Activated naive CD8-positive, alpha-beta T cell (primary cell): Measurements from ENCODE around the gene CTSV.
"Not testable (repeated sequence)": the region's sequence is repeated elsewhere in the genome, so short reads cannot be mapped to it uniquely, and the experiment has no call there.

ENCODE experiments used
- H3K27ac Mint-ChIP-seq: one replicate; pipeline ENCODE4 v1.8.0; 2021; ENCODE audit warnings: mixed read lengths
- H3K27me3 Mint-ChIP-seq: one replicate; pipeline ENCODE4 v1.8.0; 2021; ENCODE audit warnings: mixed read lengths
- H3K36me3 Mint-ChIP-seq: one replicate; pipeline ENCODE4 v1.8.0; 2021; ENCODE audit warnings: mixed read lengths
- H3K4me1 Mint-ChIP-seq: one replicate; pipeline ENCODE4 v1.8.0; 2021; ENCODE audit warnings: low read depth, mixed read lengths
- H3K4me3 Mint-ChIP-seq: one replicate; pipeline ENCODE4 v1.8.0; 2021; ENCODE audit warnings: mild to moderate bottlenecking, mixed read lengths
- H3K9me3 Mint-ChIP-seq: one replicate; pipeline ENCODE4 v1.8.0; 2021; ENCODE audit warnings: low read depth, mixed read lengths

Gene CTSV

GRCh38 chr9:96999733-97000132 lies 39.2 kb downstream of the CTSV start:
- not testable (repeated sequence) for H3K27ac Mint-ChIP-seq, H3K4me3 Mint-ChIP-seq, H3K27me3 Mint-ChIP-seq, H3K36me3 Mint-ChIP-seq, H3K9me3 Mint-ChIP-seq
- peaks cover 53% of the 10 kb centered on the region for H3K4me1 Mint-ChIP-seq

DNA sequence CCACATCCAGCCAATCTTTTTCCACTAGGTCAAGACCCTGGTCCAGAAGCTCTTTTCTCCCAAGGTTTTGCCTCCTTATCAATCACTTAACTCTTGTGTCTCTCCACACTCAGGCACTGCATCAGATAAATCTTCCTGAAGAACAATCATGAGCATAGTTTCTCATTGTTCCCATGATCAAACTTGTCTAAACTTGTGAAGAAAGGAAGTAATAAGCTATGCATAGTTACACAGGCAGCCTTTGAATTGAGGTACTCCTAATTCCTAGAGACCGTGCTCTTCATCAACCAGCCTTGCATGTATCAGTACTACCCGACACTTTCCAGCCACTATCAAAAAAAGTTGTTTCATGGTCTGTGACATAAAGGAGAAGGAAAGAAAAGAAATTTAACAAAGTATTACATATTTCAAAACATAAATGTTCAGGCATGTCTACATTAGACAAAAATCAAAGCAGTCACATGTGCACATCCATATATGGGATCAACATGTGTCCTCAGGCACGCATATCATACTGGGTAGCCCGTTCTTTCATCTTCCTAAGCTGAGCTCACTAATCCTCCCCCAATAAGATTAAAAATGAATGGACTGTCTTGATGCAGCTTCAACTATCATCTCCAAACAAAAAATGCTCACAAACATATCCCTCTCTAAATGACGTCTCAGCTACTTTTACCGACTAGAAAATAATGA lies 41.8 kb downstream of the CTSV start:
- not testable (repeated sequence) for H3K9me3 Mint-ChIP-seq, H3K27ac Mint-ChIP-seq, H3K27me3 Mint-ChIP-seq, H3K36me3 Mint-ChIP-seq, H3K4me3 Mint-ChIP-seq
- H3K4me1 Mint-ChIP-seq: peaks cover 42% of the 10 kb centered on the region

DNA sequence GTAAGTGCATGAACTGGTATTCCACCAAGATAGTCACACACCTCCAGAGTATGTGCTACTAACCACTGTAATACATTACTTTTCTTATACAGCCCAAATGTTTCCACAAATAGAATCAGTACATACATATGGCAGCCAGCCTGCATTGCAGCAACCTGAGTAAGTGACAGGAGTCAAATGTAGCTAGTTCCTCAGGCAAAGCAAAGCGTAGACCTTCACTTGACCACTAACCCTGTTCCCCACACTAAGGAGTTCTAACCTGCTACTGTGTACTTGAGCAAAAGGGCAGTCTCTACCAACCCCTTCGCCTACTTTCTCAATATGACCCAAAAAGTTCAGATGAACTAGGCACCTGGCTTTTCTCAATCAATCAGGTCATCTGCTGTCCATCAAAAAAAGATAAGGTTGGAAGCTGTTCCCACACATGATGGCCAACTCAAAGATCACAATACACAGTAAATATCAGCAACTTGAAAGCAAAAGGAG lies 44.4 kb downstream of the CTSV start:
- H3K27ac Mint-ChIP-seq, H3K27me3 Mint-ChIP-seq, H3K4me3 Mint-ChIP-seq, H3K9me3 Mint-ChIP-seq, H3K36me3 Mint-ChIP-seq: not testable (repeated sequence)
- peaks cover 31% of the 10 kb centered on the region for H3K4me1 Mint-ChIP-seq

GRCh38 chr9:96992303-96992702 lies 46.6 kb downstream of the CTSV start:
- H3K36me3 Mint-ChIP-seq, H3K27me3 Mint-ChIP-seq, H3K4me3 Mint-ChIP-seq, H3K9me3 Mint-ChIP-seq, H3K27ac Mint-ChIP-seq: not testable (repeated sequence)
- H3K4me1 Mint-ChIP-seq: peaks cover 30% of the 10 kb centered on the region

DNA sequence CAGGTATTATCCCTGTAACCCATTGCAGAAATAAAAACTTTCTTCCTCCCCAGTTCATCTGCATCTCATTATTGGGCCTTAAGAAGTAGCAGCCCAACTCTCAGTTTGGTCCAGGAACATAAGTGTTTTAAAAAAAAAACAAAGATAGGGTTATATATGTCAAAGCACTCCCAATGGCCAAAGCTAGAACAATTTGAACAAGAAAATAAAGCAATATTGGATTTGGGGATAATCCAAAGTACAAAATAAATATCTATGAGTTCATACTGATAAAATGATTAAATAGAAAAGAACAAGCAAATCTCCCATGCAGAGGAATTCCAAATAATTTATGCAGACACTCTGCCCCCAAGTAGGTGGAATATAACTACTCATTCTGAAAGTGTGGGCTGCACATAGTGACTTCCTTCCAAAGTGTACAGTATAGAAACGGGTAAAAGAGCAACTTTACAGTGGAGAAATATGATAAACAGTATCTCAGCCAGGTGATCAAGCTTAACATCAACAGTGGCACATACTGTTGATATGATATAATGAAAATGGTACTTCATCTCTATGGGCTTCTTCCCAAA lies 49.1 kb downstream of the CTSV start:
- Mint-ChIP-seq H3K4me1 (peaks cover 29% of the 10 kb centered on the region), H3K27ac (peak overlapping the region; percentile 59), H3K4me3 (peak overlapping the region; percentile 18)
- H3K27me3 Mint-ChIP-seq, H3K36me3 Mint-ChIP-seq, H3K9me3 Mint-ChIP-seq: not testable (repeated sequence)

- not testable (repeated sequence) for H3K4me3 Mint-ChIP-seq
These were observed 54.1 kb downstream of the CTSV start for GRCh38 chr9:96984887-96985286.

DNA sequence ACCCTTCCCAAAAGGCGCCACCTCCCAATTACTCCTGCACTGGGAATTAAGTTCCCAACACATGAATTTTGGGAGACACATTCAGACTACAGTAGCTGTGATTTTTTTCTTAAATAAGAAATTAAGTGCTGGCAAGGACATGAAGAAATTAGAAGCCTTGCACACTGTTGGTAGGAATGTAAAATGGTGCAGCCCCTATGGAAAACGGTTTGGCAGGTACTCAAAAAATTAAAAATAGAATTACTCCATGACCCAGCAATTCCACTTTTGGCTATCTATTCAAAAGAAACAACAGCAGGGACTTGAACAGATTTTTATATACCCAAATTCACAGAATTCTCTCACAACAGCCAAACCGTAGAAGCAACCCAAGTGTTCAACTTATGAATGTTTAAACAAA lies 54.8 kb downstream of the CTSV start:
- H3K27ac Mint-ChIP-seq, H3K9me3 Mint-ChIP-seq, H3K36me3 Mint-ChIP-seq, H3K4me3 Mint-ChIP-seq, H3K27me3 Mint-ChIP-seq: not testable (repeated sequence)
- H3K4me1 Mint-ChIP-seq: peaks cover 20% of the 10 kb centered on the region

More at GRCh38 chr9:96984887-96985286, 54.1 kb downstream of the CTSV start:
- peaks cover 19% of the 10 kb centered on the region for H3K4me1 Mint-ChIP-seq
- not testable (repeated sequence) for H3K27me3 Mint-ChIP-seq, H3K27ac Mint-ChIP-seq, H3K36me3 Mint-ChIP-seq, H3K9me3 Mint-ChIP-seq

GRCh38 chr9:96983496-96984122 lies 55.3 kb downstream of the CTSV start:
- not testable (repeated sequence) for H3K4me3 Mint-ChIP-seq, H3K27me3 Mint-ChIP-seq, H3K36me3 Mint-ChIP-seq, H3K9me3 Mint-ChIP-seq, H3K27ac Mint-ChIP-seq
- peaks cover 19% of the 10 kb centered on the region for H3K4me1 Mint-ChIP-seq
